Keratinocyte (primary cell): ENCODE results near the gene RFWD3. TPM values are rescaled to one million over a fixed set of nuclear protein-coding genes. Genes with fewer than 3 reads are reported as not detected.

Source experiments
- DNase-seq: peaks from one replicate; pipeline ENCODE4 v3.0.0-alpha.2; 2011; ENCODE audit warnings: low read depth, missing footprints, low spot score
- FAIRE-seq: peaks from 2 replicates; lab custom pipeline; 2011; peaks lifted over from hg19 to GRCh38; lab: Jason Lieb, UNC
- H2AFZ ChIP-seq: 2 replicates; pipeline ENCODE4 v1.6.0; 2012; ENCODE audit warnings: low read length, control low read depth, inconsistent platforms; ENCODE audit not compliant: control insufficient read depth
- H3K27ac ChIP-seq: 2 replicates; pipeline ENCODE4 v1.5.1; 2011; ENCODE audit warnings: low read length; ENCODE audit not compliant: control insufficient read depth, insufficient read depth
- H3K27me3 ChIP-seq: 3 replicates; pipeline ENCODE4 v1.6.0; 2011; ENCODE audit warnings: low read length; ENCODE audit not compliant: control insufficient read depth, insufficient read depth; ENCODE audit errors: extremely low read depth
- H3K36me3 ChIP-seq, 2 experiments: 2 replicates in 1 of 2; 3 replicates in 1 of 2; pipeline ENCODE4 v1.5.1; 2011; ENCODE audit warnings: low read length in 2 of 2, mild to moderate bottlenecking in 1 of 2; ENCODE audit not compliant: control insufficient read depth in 2 of 2, insufficient read depth in 2 of 2; ENCODE audit errors: extremely low read depth in 1 of 2
- H3K4me1 ChIP-seq: 3 replicates; pipeline ENCODE4 v1.5.1; 2011; ENCODE audit warnings: low read length; ENCODE audit not compliant: control insufficient read depth, insufficient read depth; ENCODE audit errors: extremely low read depth
- H3K4me2 ChIP-seq: 3 replicates; pipeline ENCODE4 v1.6.0; 2011; ENCODE audit warnings: low read depth, low read length; ENCODE audit not compliant: control insufficient read depth, insufficient read depth; ENCODE audit errors: extremely low read depth
- H3K4me3 ChIP-seq, 3 experiments: fragments of 200-600 bp in 1 of 3; sonication (generic) in 1 of 3; 2 replicates in 2 of 3; 3 replicates in 1 of 3; pipeline ENCODE4 v1.5.1; 2011 to 2016; ENCODE audit warnings: low read length in 3 of 3, mild to moderate bottlenecking in 3 of 3, control low read depth in 2 of 3, inconsistent platforms in 1 of 3, low read depth in 1 of 3, mixed read lengths in 1 of 3, mixed run types in 1 of 3, moderate library complexity in 1 of 3; ENCODE audit not compliant: control insufficient read depth in 2 of 3, insufficient read depth in 2 of 3; ENCODE audit errors: extremely low read depth in 1 of 3
- H3K79me2 ChIP-seq: 2 replicates; pipeline ENCODE4 v1.6.0; 2012; ENCODE audit warnings: low read length; ENCODE audit not compliant: control insufficient read depth, insufficient read depth
- H3K9ac ChIP-seq: 3 replicates; pipeline ENCODE4 v1.6.0; 2011; ENCODE audit warnings: low read length; ENCODE audit not compliant: control insufficient read depth, insufficient read depth; ENCODE audit errors: extremely low read depth
- H3K9me1 ChIP-seq: 3 replicates; pipeline ENCODE4 v1.6.0; 2011; ENCODE audit warnings: low read length; ENCODE audit not compliant: control insufficient read depth, insufficient read depth; ENCODE audit errors: extremely low read depth
- H3K9me3 ChIP-seq: 2 replicates; pipeline ENCODE4 v1.5.1; 2012; ENCODE audit warnings: low read depth, low read length; ENCODE audit not compliant: control insufficient read depth
- H4K20me1 ChIP-seq: 3 replicates; pipeline ENCODE4 v1.6.0; 2011; ENCODE audit warnings: low read length; ENCODE audit not compliant: control insufficient read depth, insufficient read depth; ENCODE audit errors: extremely low read depth
- CTCF ChIP-seq, 3 experiments: IDR thresholded peaks in 1 of 3; conservative IDR thresholded peaks in 1 of 3; optimal IDR thresholded peaks in 1 of 3; 2 replicates in 2 of 3; 3 replicates in 1 of 3; pipeline versions ENCODE3 to v1.5.1; 2011; ENCODE audit warnings: low read length in 3 of 3, mild to moderate bottlenecking in 3 of 3, moderate library complexity in 2 of 3, control low read depth in 1 of 3, inconsistent platforms in 1 of 3; ENCODE audit not compliant: insufficient read depth in 2 of 3; ENCODE audit errors: extremely low read depth in 1 of 3
- EZH2 ChIP-seq: IDR thresholded peaks from one replicate; pipeline ENCODE4 v1.6.1; 2012; ENCODE audit warnings: inconsistent platforms, mild to moderate bottlenecking, low read length, moderate library complexity
- dilution Hi-C: fragments of 300-500 bp; cut with MboI; formaldehyde crosslinking; loops from one replicate; pipeline ENCODE4 v1.7.0; 2020; ENCODE audit warnings: low sequenced_read_pairs; ENCODE audit not compliant: extremely low pct_ligation_motif_present
- polyA plus RNA-seq, 5 experiments: library from polyadenylated mRNA; depleted of rRNA in 3 of 5; stranded (reverse) in 3 of 5; stranded (forward) in 1 of 5; unstranded in 1 of 5; fragments of >200 nt; gene quantifications; 1 replicate in 1 of 5; 2 replicates in 3 of 5; 3 replicates in 1 of 5; pipeline versions ENCODE4 v1.2.1 to v1.2.3, GENCODE V29; 2011 to 2012; ENCODE audit warnings: missing spikeins in 2 of 5, low read depth in 1 of 5, low replicate concordance in 1 of 5

Gene RFWD3
- polyA plus RNA-seq, 1 donor (not counting 4 experiments of a cell fraction or from before 2014, with no cell fraction given): 29.2 TPM

GRCh38 chr16:74691093-74691855 is 24.6 kb upstream of the RFWD3 start:
- FAIRE-seq: no peak
- dilution Hi-C loops: no loop called here

DNA sequence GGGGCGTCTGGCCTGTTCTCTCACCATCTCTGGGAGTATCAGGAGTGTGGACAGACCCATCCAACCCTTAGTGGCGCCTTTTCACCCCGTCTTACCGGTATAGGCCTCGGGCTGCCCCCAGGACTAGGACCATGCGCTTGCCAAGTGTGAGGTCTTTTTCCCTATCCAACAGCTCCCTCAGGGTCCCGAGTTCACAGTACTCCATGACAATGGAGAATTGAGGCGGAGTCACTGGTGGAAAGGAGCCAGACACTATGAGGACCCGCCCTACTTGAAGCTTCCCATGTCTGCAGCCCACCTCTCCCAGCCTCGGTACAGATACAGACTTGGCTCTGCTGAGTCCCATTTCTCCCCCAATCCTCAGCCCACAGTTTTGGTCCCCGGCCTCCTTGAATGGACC is 15.9 kb upstream of the RFWD3 start:
- Histone ChIP-seq H3K27ac (no peak overlapping the region), H3K4me3 (no peak overlapping the region), H3K4me2 (no peak overlapping the region), H3K9me3 (no peaks in the 10 kb centered on the region), H2AFZ (no peak overlapping the region), H3K27me3 (no peaks in the 10 kb centered on the region), H3K36me3 (peaks cover 10 to 11% of the 10 kb centered on the region in 2 experiments), H3K79me2 (no peaks in the 10 kb centered on the region), H3K9me1 (no peaks in the 10 kb centered on the region), H3K4me1 (no peaks in the 10 kb centered on the region), H4K20me1 (no peaks in the 10 kb centered on the region), H3K9ac (no peak overlapping the region)
- dilution Hi-C loops: no loop called here
- FAIRE-seq: no peak
- TF ChIP-seq CTCF (optimal IDR thresholded peaks at IDR 0.05 in 1 of 3, IDR thresholded peaks at IDR 0.05 in 1 of 3, conservative IDR thresholded peaks at IDR 0.05 in 1 of 3; ENCODE audit: extremely low read depth in 1 of 3, insufficient read depth in 2 of 3, low read length in 3 of 3) (no peak), EZH2 (no peak)
- DNase-seq: no peak

More at GRCh38 chr16:74691093-74691855, 24.6 kb upstream of the RFWD3 start:
- no peak overlapping the region for H3K27ac ChIP-seq
- peaks cover 13 to 17% of the 10 kb centered on the region in 2 experiments for H3K36me3 ChIP-seq
- H3K9me1 ChIP-seq: no peaks in the 10 kb centered on the region
- peaks cover 4% of the 10 kb centered on the region for H3K4me1 ChIP-seq
- H3K79me2 ChIP-seq: no peaks in the 10 kb centered on the region
- TF ChIP-seq EZH2 (no peak), CTCF (optimal IDR thresholded peaks at IDR 0.05 in 1 of 3, IDR thresholded peaks at IDR 0.05 in 1 of 3, conservative IDR thresholded peaks at IDR 0.05 in 1 of 3; ENCODE audit: extremely low read depth in 1 of 3, insufficient read depth in 2 of 3, low read length in 3 of 3) (no peak)
- H4K20me1 ChIP-seq: peaks cover 3% of the 10 kb centered on the region
- no peak for DNase-seq
- H3K27me3 ChIP-seq: no peaks in the 10 kb centered on the region
- no peak overlapping the region for H3K9ac ChIP-seq
- no peaks in the 10 kb centered on the region for H3K9me3 ChIP-seq
- no peak overlapping the region for H3K4me3 ChIP-seq
- no peak overlapping the region for H2AFZ ChIP-seq
- H3K4me2 ChIP-seq: no peak overlapping the region
